Keratinocyte (primary cell): ENCODE data around the gene WTIP. TPM values are rescaled to one million over a fixed set of nuclear protein-coding genes. Genes with fewer than 3 reads are reported as not detected.
A peak's percentile ranks its signal among the peaks of the same experiment; 100 is the strongest.

ENCODE experiments used
- DNase-seq: peaks from one replicate; pipeline ENCODE4 v3.0.0-alpha.2; 2011; ENCODE audit warnings: low read depth, missing footprints, low spot score
- FAIRE-seq: peaks from 2 replicates; lab custom pipeline; 2011; peaks lifted over from hg19 to GRCh38; lab: Jason Lieb, UNC
- H2AFZ ChIP-seq: 2 replicates; pipeline ENCODE4 v1.6.0; 2012; ENCODE audit warnings: low read length, control low read depth, inconsistent platforms; ENCODE audit not compliant: control insufficient read depth
- H3K27ac ChIP-seq: 2 replicates; pipeline ENCODE4 v1.5.1; 2011; ENCODE audit warnings: low read length; ENCODE audit not compliant: control insufficient read depth, insufficient read depth
- H3K27me3 ChIP-seq: 3 replicates; pipeline ENCODE4 v1.6.0; 2011; ENCODE audit warnings: low read length; ENCODE audit not compliant: control insufficient read depth, insufficient read depth; ENCODE audit errors: extremely low read depth
- H3K36me3 ChIP-seq, 2 experiments: 2 replicates in 1 of 2; 3 replicates in 1 of 2; pipeline ENCODE4 v1.5.1; 2011; ENCODE audit warnings: low read length in 2 of 2, mild to moderate bottlenecking in 1 of 2; ENCODE audit not compliant: control insufficient read depth in 2 of 2, insufficient read depth in 2 of 2; ENCODE audit errors: extremely low read depth in 1 of 2
- H3K4me1 ChIP-seq: 3 replicates; pipeline ENCODE4 v1.5.1; 2011; ENCODE audit warnings: low read length; ENCODE audit not compliant: control insufficient read depth, insufficient read depth; ENCODE audit errors: extremely low read depth
- H3K4me2 ChIP-seq: 3 replicates; pipeline ENCODE4 v1.6.0; 2011; ENCODE audit warnings: low read depth, low read length; ENCODE audit not compliant: control insufficient read depth, insufficient read depth; ENCODE audit errors: extremely low read depth
- H3K4me3 ChIP-seq, 3 experiments: fragments of 200-600 bp in 1 of 3; sonication (generic) in 1 of 3; 2 replicates in 2 of 3; 3 replicates in 1 of 3; pipeline ENCODE4 v1.5.1; 2011 to 2016; ENCODE audit warnings: low read length in 3 of 3, mild to moderate bottlenecking in 3 of 3, control low read depth in 2 of 3, inconsistent platforms in 1 of 3, low read depth in 1 of 3, mixed read lengths in 1 of 3, mixed run types in 1 of 3, moderate library complexity in 1 of 3; ENCODE audit not compliant: control insufficient read depth in 2 of 3, insufficient read depth in 2 of 3; ENCODE audit errors: extremely low read depth in 1 of 3
- H3K79me2 ChIP-seq: 2 replicates; pipeline ENCODE4 v1.6.0; 2012; ENCODE audit warnings: low read length; ENCODE audit not compliant: control insufficient read depth, insufficient read depth
- H3K9ac ChIP-seq: 3 replicates; pipeline ENCODE4 v1.6.0; 2011; ENCODE audit warnings: low read length; ENCODE audit not compliant: control insufficient read depth, insufficient read depth; ENCODE audit errors: extremely low read depth
- H3K9me1 ChIP-seq: 3 replicates; pipeline ENCODE4 v1.6.0; 2011; ENCODE audit warnings: low read length; ENCODE audit not compliant: control insufficient read depth, insufficient read depth; ENCODE audit errors: extremely low read depth
- H3K9me3 ChIP-seq: 2 replicates; pipeline ENCODE4 v1.5.1; 2012; ENCODE audit warnings: low read depth, low read length; ENCODE audit not compliant: control insufficient read depth
- H4K20me1 ChIP-seq: 3 replicates; pipeline ENCODE4 v1.6.0; 2011; ENCODE audit warnings: low read length; ENCODE audit not compliant: control insufficient read depth, insufficient read depth; ENCODE audit errors: extremely low read depth
- EZH2 ChIP-seq: IDR thresholded peaks from one replicate; pipeline ENCODE4 v1.6.1; 2012; ENCODE audit warnings: inconsistent platforms, mild to moderate bottlenecking, low read length, moderate library complexity
- dilution Hi-C: fragments of 300-500 bp; cut with MboI; formaldehyde crosslinking; loops from one replicate; pipeline ENCODE4 v1.7.0; 2020; ENCODE audit warnings: low sequenced_read_pairs; ENCODE audit not compliant: extremely low pct_ligation_motif_present
- polyA plus RNA-seq, 5 experiments: library from polyadenylated mRNA; depleted of rRNA in 3 of 5; stranded (reverse) in 3 of 5; stranded (forward) in 1 of 5; unstranded in 1 of 5; fragments of >200 nt; gene quantifications; 1 replicate in 1 of 5; 2 replicates in 3 of 5; 3 replicates in 1 of 5; pipeline versions ENCODE4 v1.2.1 to v1.2.3, GENCODE V29; 2011 to 2012; ENCODE audit warnings: missing spikeins in 2 of 5, low read depth in 1 of 5, low replicate concordance in 1 of 5
- TF ChIP-seq, protein P1 (sequence below), 3 experiments: IDR thresholded peaks in 1 of 3; conservative IDR thresholded peaks in 1 of 3; optimal IDR thresholded peaks in 1 of 3; 2 replicates in 2 of 3; 3 replicates in 1 of 3; pipeline versions ENCODE3 to v1.5.1; 2011; ENCODE audit warnings: low read length in 3 of 3, mild to moderate bottlenecking in 3 of 3, moderate library complexity in 2 of 3, control low read depth in 1 of 3, inconsistent platforms in 1 of 3; ENCODE audit not compliant: insufficient read depth in 2 of 3; ENCODE audit errors: extremely low read depth in 1 of 3

WTIP gene
- polyA plus RNA-seq, 1 donor (not counting 4 experiments of a cell fraction or from before 2014, with no cell fraction given): 14.5 TPM

DNA sequence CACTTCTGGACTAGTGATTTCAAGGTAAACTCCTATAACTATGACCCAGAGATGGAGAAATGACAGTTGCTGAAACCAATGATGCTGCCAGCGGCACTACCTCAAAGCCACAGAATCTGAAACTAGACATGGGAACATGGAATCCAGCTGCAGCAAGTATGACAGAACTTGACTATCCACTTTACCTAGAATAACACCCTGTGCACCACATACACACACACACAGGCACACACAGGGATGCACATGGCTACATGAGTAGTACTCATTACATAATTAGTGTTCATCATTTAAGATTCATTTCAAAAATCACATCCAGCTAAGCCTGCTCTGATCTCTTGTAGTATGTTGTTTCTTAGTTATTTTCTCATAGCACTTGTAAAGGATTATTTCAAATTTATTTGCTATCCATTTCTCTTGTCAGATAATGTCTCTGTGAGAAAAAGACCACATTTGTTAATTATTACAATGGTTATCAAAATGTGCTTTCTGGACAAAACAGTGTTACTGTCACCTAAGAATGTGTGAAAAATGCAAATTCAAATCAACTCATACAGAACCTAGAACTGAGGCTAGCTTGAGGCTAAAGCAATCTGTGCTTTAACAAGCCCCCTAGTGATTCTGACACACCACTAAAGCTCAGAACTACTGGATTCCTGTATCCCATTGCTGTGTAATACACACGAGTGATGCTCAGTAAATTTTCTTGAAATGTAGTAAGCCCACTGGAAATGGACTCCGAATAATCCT, 59.4 kb downstream of the WTIP start:
- dilution Hi-C loops: no loop called here
- H3K27me3 ChIP-seq: no peaks in the 10 kb centered on the region
- H3K9me1 ChIP-seq: no peaks in the 10 kb centered on the region
- DNase-seq (no peak), FAIRE-seq (no peak)
- no peaks in the 10 kb centered on the region for H4K20me1 ChIP-seq
- no peak overlapping the region for H3K4me2 ChIP-seq
- no peak for TF ChIP-seq EZH2
- no peak overlapping the region for H2AFZ ChIP-seq
- no peaks in the 10 kb centered on the region for H3K36me3 ChIP-seq
- H3K4me1 ChIP-seq: no peaks in the 10 kb centered on the region
- no peak overlapping the region for H3K9ac ChIP-seq
- no peaks in the 10 kb centered on the region for H3K79me2 ChIP-seq
- H3K9me3 ChIP-seq: no peaks in the 10 kb centered on the region
- no peak overlapping the region for H3K4me3 ChIP-seq
- H3K27ac ChIP-seq: no peak overlapping the region

- H2AFZ ChIP-seq: no peak overlapping the region
- FAIRE-seq: no peak
- no peak overlapping the region for H3K27ac ChIP-seq
- dilution Hi-C loops: no loop called here
- no peak overlapping the region for H3K4me2 ChIP-seq
- H3K36me3 ChIP-seq: no peaks in the 10 kb centered on the region
- no peaks in the 10 kb centered on the region for H3K9me1 ChIP-seq
- no peaks in the 10 kb centered on the region for H3K27me3 ChIP-seq
- no peaks in the 10 kb centered on the region for H3K9me3 ChIP-seq
- H3K79me2 ChIP-seq: no peaks in the 10 kb centered on the region
- H3K4me3 ChIP-seq: no peak overlapping the region
- TF ChIP-seq, protein P1, sequence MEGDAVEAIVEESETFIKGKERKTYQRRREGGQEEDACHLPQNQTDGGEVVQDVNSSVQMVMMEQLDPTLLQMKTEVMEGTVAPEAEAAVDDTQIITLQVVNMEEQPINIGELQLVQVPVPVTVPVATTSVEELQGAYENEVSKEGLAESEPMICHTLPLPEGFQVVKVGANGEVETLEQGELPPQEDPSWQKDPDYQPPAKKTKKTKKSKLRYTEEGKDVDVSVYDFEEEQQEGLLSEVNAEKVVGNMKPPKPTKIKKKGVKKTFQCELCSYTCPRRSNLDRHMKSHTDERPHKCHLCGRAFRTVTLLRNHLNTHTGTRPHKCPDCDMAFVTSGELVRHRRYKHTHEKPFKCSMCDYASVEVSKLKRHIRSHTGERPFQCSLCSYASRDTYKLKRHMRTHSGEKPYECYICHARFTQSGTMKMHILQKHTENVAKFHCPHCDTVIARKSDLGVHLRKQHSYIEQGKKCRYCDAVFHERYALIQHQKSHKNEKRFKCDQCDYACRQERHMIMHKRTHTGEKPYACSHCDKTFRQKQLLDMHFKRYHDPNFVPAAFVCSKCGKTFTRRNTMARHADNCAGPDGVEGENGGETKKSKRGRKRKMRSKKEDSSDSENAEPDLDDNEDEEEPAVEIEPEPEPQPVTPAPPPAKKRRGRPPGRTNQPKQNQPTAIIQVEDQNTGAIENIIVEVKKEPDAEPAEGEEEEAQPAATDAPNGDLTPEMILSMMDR (optimal IDR thresholded peaks at IDR 0.05 in 1 of 3, IDR thresholded peaks at IDR 0.05 in 1 of 3, conservative IDR thresholded peaks at IDR 0.05 in 1 of 3; ENCODE audit: extremely low read depth in 1 of 3, insufficient read depth in 2 of 3, low read length in 3 of 3): no peak
- no peak for TF ChIP-seq EZH2
- H3K4me1 ChIP-seq: no peaks in the 10 kb centered on the region
- no peaks in the 10 kb centered on the region for H4K20me1 ChIP-seq
- H3K9ac ChIP-seq: no peak overlapping the region
- DNase-seq: no peak
Measured at GRCh38 chr19:34549833-34550232, 68.3 kb downstream of the WTIP start.

DNA sequence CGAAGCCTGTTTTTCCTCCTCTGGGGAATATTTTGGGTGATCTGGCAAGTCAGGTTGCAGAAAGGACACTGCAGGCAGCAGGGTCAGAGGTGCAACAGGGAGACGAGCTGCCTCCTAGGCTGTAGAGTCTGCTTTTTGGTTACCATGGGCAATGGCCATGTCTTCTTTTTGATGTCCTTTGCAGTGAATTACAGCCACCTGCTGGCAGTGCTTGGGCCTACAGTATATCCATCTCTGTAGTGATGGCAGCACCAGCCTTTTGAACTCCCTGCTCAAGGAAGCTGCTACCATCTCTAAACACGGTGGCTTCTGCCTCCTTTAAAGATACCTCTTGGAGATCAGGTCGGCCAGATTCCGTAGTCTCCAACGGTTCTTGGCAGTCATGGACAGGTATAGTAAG, 73.9 kb downstream of the WTIP start:
- Histone ChIP-seq H4K20me1 (no peaks in the 10 kb centered on the region), H3K27me3 (no peaks in the 10 kb centered on the region)
- no peak for DNase-seq

More for the DNA sequence above, 73.9 kb downstream of the WTIP start:
- H3K9ac ChIP-seq: no peak overlapping the region
- no peaks in the 10 kb centered on the region for H3K9me3 ChIP-seq
- no peak overlapping the region for H3K4me3 ChIP-seq
- H3K4me2 ChIP-seq: no peak overlapping the region
- no peaks in the 10 kb centered on the region for H3K9me1 ChIP-seq
- H3K36me3 ChIP-seq: no peaks in the 10 kb centered on the region
- FAIRE-seq: no peak
- TF ChIP-seq, protein P1 (optimal IDR thresholded peaks at IDR 0.05 in 1 of 3, IDR thresholded peaks at IDR 0.05 in 1 of 3, conservative IDR thresholded peaks at IDR 0.05 in 1 of 3; ENCODE audit: extremely low read depth in 1 of 3, insufficient read depth in 2 of 3, low read length in 3 of 3): peak; percentile 24 to 54 (median 45)
- no peak for TF ChIP-seq EZH2
- no peaks in the 10 kb centered on the region for H3K79me2 ChIP-seq
- no peak overlapping the region for H2AFZ ChIP-seq
- H3K4me1 ChIP-seq: no peaks in the 10 kb centered on the region
- H3K27ac ChIP-seq: no peak overlapping the region
- dilution Hi-C loops: no loop called here
